HG03045 (cell line): ENCODE results near the gene TAF1B.

ENCODE experiments used
- ATAC-seq: cut with Tn5 transposase; IDR thresholded peaks from one replicate; pipeline ENCODE4 v1.9.1; 2021; ENCODE audit warnings: mild to moderate bottlenecking, moderate library complexity; ENCODE audit not compliant: unreplicated experiment

Gene TAF1B

GRCh38 chr2:9937258-9937657, 94.0 kb downstream of the TAF1B start:
- ATAC-seq: no peak

- no peak for ATAC-seq
Observed at GRCh38 chr2:9937968-9938367, 94.7 kb downstream of the TAF1B start.

GRCh38 chr2:9939587-9940485, 96.6 kb downstream of the TAF1B start:
- ATAC-seq: no peak

- no peak for ATAC-seq
Observed at GRCh38 chr2:9941196-9941995, 98.1 kb downstream of the TAF1B start.

- ATAC-seq: no peak
Observed at GRCh38 chr2:9941996-9942390, 98.7 kb downstream of the TAF1B start.

GRCh38 chr2:9944330-9944758, 101.1 kb downstream of the TAF1B start:
- ATAC-seq: no peak

GRCh38 chr2:9945596-9945995, 102.3 kb downstream of the TAF1B start:
- no peak for ATAC-seq

- ATAC-seq: no peak
Observed at GRCh38 chr2:9946076-9946475, 102.8 kb downstream of the TAF1B start.

- no peak for ATAC-seq
Observed at GRCh38 chr2:9946818-9947217, 103.5 kb downstream of the TAF1B start.

GRCh38 chr2:9948721-9949120, 105.4 kb downstream of the TAF1B start:
- no peak for ATAC-seq

GRCh38 chr2:9949239-9949991, 106.1 kb downstream of the TAF1B start:
- no peak for ATAC-seq

- ATAC-seq: no peak
Observed at GRCh38 chr2:9949992-9950520, 106.8 kb downstream of the TAF1B start.

- peak; percentile 42 for ATAC-seq
Observed at GRCh38 chr2:9950521-9951271, 107.4 kb downstream of the TAF1B start.

- ATAC-seq: no peak
Observed at GRCh38 chr2:9951272-9951521, 107.9 kb downstream of the TAF1B start.

GRCh38 chr2:9951522-9952285, 108.4 kb downstream of the TAF1B start, which contains the start of gene GRHL1:
TSS of gene GRHL1 (plus strand) at chr2:9951693. CDS start at chr2:9951834, 141 bp downstream.
- ATAC-seq: peak; percentile 97

- ATAC-seq: no peak
Observed at GRCh38 chr2:9952286-9952737, 109.0 kb downstream of the TAF1B start.

- ATAC-seq: no peak
Observed at GRCh38 chr2:9952856-9953503, 109.7 kb downstream of the TAF1B start.

GRCh38 chr2:9954136-9954535, 110.9 kb downstream of the TAF1B start:
- no peak for ATAC-seq

- ATAC-seq: no peak
Observed at GRCh38 chr2:9958057-9958456, 114.8 kb downstream of the TAF1B start.
